ENCODE data around the gene MED12.

DNA sequence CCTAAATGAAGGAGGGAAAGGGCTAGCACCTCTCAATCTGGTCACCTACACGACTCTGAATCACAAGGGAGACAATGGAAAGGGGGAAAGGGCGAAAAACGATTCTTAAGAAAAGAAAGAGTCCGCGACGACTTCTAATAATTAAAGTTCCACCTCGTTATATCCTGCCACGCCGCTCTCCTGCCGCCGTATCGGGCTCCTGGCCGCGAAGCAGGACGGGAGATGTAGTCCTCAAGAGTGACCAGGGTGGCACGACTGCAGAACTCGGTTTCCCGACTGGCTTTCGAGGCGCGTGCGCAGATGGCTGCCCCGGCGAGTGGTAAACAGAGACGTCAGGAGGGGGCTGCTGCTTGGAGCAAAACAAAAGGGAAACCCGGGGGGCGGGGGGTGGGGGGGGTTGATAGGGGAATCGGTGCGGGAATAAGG is 22.8 kb upstream of the MED12 start, which contains the start of gene FOXO4:
- TF ChIP-seq, protein P1, sequence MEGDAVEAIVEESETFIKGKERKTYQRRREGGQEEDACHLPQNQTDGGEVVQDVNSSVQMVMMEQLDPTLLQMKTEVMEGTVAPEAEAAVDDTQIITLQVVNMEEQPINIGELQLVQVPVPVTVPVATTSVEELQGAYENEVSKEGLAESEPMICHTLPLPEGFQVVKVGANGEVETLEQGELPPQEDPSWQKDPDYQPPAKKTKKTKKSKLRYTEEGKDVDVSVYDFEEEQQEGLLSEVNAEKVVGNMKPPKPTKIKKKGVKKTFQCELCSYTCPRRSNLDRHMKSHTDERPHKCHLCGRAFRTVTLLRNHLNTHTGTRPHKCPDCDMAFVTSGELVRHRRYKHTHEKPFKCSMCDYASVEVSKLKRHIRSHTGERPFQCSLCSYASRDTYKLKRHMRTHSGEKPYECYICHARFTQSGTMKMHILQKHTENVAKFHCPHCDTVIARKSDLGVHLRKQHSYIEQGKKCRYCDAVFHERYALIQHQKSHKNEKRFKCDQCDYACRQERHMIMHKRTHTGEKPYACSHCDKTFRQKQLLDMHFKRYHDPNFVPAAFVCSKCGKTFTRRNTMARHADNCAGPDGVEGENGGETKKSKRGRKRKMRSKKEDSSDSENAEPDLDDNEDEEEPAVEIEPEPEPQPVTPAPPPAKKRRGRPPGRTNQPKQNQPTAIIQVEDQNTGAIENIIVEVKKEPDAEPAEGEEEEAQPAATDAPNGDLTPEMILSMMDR (IDR thresholded peaks at IDR 0.05; ENCODE audit: insufficient read depth, low read depth, low read length) = no peak
- no peak for TF ChIP-seq EZH2 (IDR thresholded peaks at IDR 0.05; ENCODE audit: insufficient read depth, low read length)

Measured in astrocyte (in vitro differentiated cells and primary cell).